NCI-H1417 treated with DMSO at 0.1 percent for 48 hours (cell line): Measurements from ENCODE around the gene A2ML1.
"Not testable (repeated sequence)": the region's sequence is repeated elsewhere in the genome, so short reads cannot be mapped to it uniquely, and the experiment has no call there.

ENCODE experiments used
- DNase-seq: peaks from one replicate; lab custom pipeline; 2025; lab: John Stamatoyannopoulos, UW

The A2ML1 gene

DNA sequence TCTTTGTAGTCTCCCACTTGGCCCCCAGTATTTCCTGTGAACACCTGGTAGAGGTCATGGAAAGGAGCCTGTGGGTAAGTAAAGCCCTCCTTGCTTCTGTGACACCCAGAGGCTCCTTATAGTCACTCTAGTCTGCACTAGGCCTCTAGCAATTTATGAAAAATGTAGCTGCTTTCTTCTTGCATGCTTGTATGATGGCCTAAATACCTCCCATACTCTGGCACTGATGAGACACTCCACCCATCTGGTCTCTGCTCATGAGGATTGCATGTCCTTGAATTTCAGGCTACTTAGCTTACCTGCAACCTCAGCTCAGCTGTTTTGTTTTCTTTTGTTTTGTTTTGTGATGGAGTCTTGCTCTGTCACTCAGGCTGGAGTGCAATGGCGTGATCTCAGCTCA is 4.6 kb upstream of the A2ML1 start:
- no peak for DNase-seq

DNA sequence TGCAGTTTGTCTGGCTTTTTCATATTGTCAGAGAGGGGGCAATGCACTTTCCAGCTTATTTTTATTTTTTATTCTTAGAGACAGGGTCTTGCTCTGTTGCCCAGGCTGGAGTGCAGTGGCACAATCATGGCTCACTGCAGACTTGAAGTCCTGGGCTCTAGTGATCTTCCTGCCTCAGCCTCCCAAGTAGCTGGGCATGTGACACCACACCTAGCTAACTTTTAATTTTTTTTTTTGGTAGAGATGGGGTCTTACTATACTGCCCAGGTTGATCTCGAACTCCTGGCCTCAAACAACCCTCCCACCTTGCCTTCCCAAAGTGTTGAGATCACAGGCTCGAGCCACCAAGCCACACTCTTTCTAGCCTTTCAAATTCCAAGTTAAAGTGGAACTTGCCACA is 3.9 kb upstream of the A2ML1 start:
- DNase-seq: no peak

DNA sequence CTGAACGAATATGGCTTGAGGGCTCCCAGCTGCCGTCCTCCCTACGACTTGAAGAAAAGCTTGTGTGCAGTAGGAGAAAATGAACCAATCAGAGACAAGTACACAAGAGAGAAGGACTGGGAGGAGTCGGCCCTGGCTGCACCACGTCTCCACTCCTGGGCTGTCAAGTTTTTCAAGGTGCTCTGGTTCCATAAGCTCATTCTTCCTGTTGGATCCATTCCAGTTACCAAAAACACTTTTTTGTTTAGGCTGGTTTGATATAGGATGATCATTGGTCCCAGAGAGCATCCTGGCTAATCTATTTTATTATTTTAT is 2.8 kb upstream of the A2ML1 start:
- DNase-seq: no peak

DNA sequence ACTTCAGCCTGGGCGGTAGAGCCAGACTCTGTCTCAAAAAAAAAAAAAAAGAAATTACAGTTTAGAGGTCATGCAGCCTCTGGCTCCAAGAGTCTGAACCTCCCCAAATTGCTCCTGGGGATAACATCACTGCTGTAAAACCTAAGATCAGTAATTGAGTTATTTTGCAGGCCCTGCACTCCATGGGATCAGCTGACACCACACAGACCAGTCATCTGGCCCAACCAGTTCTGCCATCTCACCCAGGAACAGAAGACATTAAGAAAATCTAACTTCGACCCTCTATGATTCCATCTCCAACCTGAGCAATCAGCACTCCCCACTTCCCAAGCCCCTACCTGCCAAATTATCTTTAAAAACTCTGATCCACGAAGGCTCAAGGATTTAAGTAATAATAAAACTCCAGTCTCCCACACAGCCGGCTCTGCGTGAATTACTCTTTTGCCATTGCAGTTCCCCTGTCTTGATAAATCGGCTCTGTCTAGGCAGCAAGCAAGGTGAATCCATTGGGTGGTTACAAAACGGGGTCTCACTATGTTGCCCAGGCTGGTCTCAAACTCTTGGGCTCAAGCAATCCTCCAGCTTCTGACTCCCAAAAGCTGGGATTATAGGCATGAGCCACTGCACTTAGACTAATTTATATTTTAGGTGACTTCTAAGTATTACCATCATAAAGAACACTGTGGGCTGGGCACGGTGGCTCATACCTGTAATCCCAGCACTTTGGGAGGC is 1.6 kb upstream of the A2ML1 start:
- not testable (repeated sequence) for DNase-seq

DNA sequence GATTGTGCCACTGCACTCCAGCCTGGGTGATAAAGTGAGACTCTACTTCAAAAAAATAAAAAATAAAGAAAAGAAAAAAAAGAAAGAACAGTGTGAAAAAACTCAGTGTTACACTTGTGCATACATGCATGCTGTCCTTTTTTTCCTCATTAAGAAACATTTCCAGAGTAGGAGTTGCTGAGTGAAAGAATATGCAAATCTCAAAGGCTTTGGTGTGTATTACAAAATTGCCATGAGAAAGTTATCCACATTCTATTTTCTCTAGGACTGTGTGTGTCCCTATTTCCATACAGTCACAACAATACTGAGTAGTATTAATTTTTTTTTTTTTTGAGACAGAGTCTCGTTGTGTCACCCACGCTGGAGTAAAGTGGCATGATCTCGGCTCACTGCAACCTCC is 830 bp upstream of the A2ML1 start:
- DNase-seq: no peak

DNA sequence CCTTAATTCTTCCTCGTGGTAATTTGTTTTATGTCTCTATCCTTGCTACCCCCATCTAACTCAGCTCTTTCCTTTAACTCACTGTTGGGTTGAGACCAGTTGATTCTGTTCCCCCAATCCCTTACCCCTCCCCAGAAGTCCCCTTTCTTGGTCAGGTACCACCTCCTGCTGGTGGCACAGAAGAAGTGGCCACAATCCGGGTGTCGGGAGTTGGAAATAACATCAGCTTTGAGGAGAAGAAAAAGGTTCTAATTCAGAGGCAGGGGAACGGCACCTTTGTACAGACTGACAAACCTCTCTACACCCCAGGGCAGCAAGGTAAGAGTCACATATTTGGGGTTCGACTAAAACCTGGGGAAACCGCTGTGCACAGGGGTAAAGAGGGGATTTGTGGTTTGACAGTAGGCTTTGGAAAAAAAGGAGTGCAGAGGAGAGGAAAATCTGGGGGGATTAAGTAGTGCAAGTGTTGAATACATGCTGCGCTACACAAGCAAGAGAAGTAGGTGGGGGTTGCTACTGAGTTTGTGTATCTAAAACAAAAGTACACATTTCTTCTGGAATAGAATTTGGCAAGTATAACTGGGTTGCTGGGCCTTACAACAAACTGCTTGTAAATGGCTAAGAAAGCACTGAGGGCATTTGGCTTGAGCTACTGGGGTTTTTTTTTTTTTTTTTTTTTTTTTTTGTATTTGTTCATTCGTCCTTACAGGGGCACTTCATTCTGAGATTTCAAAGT is 1.3 kb downstream of the A2ML1 start:
- no peak for DNase-seq

DNA sequence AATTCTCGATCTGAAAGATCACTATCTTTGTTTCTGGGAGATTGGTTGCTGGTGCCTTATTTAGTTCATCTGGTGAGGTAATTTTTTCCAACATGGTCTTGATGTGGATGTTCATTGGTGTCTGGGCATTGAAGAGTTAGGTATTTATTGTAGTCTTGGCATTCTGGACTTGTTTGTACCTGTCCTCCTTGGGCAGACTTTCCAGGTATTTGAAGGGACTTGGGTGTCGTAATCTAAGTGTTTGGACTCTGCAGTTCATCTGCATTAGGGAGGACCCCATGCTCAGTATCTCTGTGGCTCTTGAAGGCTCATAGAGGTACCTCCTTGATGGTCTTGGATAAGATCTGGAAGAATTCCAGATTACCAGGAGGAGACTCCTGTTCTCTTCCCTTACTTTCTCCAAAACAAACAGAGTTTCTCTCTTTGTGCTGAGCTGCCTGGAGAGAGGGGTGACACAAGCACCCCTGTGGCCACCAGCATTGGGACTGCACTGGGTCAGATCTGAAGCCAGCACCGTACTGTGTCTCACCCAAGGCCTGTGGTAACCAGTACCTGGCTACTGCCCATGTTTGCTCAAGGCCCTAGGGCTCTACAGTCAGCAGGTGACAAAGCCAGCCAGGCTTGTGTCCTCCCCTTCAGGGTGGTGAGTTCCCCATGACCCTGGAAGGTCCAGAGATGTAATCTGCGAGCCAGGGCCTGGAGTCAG is 5.3 kb downstream of the A2ML1 start:
- no peak for DNase-seq

DNA sequence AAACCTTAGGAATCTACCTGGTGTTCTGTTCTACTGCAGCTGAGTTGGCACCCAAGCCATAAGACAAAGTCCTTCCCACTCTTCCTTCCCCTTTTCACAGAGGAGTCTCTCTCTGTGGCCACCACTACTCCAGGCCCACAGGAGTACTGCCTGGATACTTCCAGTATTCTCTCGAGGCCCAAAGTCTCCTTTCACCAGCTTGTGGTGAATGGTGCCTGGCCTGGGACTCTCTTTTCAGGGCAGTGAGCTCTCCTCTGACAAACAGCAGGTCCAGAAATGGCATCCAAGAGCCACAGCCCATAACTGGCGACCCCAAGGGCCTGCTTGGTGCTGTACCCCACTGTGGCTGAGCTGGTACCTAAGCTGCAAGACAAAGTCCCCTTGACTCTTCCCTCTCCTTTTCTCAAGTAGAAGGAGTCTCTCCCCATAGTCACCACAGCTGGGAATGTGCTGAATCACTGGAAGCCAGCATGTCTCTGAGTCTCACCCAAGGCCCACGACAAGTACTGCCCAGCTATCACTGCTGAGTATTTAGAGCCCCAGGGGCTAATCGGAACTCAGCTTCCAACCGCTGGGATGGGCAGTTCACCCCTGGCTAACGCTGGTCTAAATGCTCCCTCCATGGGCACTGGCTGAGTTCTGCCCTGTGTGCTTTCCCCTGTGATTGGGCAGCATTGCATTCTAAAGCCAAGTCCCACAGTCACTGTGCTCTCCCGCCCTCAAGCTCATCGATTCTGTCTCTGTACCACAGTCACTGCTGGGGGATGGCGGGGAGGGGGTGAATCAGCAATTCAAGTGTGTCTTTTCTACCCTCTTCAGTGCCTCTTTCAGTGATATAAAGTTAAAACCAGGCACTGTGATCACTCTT is 6.1 kb downstream of the A2ML1 start:
- DNase-seq: no peak

DNA sequence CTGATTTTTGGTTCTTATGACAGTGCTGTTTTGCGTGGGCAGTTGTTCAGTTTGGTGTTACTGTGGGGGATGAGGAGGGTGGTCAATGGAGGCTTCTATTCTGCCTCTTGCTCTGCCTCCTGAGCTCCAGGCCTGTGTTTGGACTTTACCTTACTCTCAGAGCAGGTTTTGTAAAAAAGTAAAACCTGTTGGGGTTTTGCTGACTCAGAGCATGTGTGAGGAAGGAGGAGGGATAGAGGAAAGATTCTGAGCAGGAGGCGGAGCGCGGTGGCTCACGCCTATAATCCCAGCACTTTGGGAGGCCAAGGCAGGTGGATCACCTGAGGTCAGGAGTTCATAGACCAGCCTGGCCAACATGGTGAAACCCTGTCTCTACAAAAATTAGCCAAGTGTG is 6.7 kb downstream of the A2ML1 start:
- no peak for DNase-seq

DNA sequence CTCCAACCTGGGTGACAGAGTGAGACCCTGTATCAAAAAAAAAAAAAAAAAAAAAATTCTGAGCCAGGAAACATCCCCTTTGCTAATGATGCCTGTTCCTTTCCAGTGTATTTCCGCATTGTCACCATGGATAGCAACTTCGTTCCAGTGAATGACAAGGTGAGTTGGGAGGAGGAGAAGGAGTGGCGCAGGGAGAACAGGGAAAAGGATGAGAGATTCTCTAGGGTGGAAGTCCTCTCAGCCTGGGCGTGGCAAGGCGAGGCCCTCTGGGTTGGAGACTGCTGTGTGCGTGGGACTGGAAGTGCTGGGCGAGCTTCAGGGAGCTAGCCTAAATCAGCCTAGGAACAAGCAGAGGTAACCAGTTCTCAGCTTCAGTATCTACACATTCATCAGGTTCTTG is 7.2 kb downstream of the A2ML1 start:
- DNase-seq: no peak

DNA sequence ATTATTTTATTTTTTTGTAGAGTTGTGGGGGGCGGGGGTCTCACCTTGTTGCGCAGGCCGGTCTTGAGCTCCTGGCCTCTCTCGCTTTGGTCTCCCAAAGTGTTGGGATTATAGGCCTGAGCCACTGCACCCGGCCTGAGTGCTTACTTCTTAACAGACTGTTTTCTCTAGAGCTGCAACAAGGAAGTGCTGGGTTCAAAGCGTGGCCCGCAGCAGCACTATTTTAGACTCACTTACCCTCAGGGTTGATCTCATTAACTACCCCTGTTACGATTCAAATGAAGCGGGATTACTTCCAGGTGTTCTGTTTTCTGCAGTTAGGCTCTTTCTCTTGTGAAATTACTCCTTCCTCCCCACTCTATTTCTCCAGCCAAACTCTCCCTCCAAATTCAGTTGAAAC is 8.7 kb downstream of the A2ML1 start:
- no peak for DNase-seq

DNA sequence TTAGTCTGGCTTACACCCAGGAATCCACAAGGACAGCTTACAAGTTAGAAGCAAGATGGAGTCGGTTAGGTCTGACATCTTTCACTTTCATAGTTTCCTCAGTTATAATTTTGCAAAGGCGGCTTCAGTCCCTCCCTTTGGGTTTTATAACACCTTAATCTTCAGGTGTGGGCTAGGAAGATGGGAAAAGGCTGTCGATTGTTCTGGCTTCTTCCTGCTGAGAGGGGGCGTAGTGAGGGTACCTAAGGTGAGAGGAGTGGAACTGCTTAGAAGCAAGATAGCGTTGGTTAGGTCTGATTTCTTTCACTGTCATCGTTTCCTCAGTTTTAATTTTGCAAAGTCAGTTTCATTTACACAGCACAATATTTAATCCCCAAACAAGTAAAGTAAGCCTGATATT is 10.1 kb downstream of the A2ML1 start:
- no peak for DNase-seq

DNA sequence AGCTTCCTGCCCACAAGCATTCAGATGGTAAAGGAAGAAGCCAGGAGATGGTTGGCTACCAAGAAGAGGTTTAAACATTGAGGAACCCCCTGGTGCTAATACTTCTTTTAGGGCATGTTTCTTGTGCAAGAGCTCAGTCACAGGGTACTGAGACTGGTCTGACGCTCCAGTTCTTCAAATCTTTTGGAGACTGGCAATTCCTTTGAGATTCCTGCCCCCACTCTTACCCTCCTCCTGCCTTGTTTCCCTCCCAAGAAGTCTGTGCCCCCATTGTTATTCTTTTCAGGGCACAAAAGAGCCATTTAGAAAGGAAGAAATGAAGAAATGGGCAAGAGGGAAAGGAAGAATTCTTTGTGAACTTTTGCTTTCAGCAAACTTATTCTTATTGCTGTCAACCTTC is 11.8 kb downstream of the A2ML1 start:
- no peak for DNase-seq

DNA sequence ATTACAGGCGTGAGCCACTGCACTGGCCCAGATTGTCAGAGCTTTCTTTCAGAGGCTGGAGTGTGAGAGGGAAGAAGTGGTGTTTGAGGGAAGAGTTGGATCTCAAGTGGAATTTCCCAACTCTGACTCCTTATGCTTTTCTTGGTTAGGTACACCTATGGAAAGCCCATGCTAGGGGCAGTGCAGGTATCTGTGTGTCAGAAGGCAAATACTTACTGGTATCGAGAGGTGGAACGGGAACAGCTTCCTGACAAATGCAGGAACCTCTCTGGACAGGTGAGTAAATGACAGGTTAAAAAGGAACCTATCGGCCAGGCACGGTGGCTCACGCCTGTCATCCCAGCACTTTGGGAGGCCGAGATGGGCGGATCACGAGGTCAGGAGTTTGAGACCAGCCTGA is 14.9 kb downstream of the A2ML1 start:
- no peak for DNase-seq

DNA sequence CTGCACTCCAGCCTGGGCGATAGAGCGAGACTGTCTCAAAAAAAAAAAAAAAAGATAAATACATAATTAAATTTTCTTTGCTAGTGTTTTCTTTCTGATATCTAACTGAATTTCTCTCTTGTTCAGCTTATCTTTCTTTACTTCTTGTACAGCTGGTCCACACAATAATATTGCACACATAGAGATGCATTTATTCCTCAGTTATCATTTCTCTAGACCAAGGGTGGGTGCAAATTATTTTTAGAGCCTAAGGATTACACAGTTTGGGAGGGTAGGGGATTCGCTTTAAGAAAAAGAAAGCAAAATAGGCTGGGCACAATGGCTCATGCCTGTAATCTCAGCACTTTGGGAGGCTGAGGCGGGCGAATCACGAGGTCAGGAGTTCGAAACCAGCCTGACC is 17.9 kb downstream of the A2ML1 start:
- DNase-seq: no peak

DNA sequence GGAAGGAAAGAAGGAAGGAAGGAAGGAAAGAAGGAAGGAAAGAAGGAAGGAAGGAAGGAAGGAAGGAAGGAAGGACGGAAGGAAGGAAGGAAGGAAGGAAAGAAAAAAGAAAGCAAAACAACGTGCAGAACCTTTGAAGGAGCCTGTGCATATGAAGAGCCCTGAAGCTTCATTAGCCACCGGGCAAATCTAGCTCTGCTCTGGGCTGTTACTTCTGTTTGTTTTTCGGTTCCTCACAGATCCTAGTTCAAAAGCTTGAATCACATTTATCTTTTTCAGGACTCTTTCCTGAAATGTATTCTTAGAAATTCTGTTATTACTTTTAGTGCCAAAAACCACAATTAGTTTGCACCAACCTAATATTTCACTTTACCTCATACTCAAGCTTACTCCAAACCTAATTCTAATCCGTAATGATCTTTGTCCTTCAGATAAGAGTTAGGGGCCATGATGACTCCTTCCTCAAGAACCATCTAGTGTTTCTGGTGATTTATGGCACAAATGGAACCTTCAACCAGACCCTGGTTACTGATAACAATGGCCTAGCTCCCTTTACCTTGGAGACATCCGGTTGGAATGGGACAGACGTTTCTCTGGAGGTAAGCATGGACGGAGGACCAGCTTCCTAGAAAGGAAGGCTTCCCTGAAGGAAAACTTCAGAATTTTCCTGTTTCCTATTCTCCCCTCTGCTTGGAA is 18.7 kb downstream of the A2ML1 start:
- no peak for DNase-seq

DNA sequence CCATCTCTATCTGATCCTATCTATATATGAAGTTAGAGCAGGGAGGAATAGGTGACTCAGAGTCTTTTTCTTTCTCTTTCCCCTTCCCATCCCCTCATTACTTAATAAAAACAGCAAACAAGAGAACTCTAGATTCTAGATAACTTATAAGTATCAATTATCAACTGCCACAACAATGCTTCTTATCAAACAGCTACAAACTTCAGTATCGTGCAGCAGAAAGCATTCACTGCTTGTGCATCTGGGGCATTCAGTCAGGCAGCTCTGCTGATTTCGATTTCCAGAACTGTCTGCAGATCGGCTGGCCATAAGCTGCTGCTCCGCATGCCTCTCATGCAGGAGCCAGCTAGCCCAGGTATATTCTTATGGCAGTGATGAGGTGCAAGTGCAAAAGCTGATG is 19.4 kb downstream of the A2ML1 start:
- no peak for DNase-seq

DNA sequence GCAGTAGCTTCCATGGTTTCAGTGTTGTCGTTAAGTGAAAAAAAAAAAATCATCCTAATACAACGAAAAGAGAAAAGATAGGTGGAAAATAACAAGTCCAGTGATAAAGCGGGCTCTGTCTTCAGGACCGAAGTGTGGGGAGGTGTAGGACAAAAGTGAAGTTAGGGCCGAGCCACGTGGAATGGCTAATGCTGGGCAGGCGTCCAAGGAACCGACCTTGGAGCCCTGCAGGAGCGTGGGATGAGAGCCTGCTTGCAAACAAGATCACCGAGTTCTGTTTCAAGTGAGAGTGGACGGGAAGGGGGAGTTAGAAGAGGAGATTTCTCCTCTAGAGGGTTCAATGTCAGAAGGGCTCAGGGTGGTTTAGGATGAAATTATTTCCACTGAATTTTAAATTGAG is 22.2 kb downstream of the A2ML1 start:
- DNase-seq: no peak

DNA sequence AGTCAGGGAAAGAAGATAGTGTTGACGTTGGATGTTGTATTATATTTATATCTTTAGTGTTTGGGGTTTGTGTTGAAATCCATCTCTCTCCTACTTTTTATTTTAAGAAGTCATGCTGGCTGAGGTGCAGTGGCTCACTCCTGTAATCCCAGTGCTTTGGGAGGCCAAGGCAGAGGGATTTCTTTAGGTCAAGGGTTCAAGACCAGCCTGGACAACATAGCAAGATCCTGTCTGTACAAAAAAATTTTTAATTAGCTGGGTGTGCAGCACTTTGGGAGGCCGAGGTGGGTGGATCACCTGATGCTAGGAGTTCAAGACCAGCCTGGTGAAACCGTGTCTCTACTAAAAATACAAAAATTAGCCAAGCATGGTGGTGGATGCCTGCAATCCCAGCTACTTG is 23.9 kb downstream of the A2ML1 start:
- no peak for DNase-seq

DNA sequence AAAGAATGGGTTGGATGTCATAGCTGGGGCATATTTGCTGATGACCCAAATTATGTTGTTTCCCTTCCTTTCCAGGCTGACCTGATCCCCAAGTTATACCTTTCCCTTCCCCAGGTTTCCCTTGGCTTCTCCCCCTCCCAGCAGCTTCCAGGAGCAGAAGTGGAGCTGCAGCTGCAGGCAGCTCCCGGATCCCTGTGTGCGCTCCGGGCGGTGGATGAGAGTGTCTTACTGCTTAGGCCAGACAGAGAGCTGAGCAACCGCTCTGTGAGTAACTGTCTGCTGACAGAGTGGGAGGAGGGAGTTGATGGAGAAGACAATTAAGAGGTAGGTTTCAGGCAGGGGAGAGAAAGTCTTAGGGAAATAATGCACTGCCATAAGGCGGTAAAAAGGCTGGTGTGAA is 25.0 kb downstream of the A2ML1 start:
- no peak for DNase-seq

DNA sequence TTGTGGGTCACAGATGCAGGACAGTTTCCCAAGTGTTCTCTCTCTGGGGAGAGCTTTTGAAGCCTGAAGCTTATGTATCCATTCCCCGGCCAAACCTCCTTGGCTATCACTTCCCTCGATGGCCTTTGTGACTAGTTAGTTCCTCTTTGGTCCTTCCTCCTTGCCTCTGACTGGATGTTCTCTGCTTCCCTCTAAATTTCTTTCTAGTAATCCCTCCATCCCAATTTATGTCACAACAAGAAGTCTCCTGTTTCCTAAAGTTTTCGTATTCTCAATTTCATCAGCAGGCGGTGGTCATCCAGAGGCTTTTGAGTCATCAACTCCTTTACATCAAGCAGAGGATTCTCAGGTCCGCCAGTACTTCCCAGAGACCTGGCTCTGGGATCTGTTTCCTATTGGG is 27.5 kb downstream of the A2ML1 start:
- DNase-seq: no peak

DNA sequence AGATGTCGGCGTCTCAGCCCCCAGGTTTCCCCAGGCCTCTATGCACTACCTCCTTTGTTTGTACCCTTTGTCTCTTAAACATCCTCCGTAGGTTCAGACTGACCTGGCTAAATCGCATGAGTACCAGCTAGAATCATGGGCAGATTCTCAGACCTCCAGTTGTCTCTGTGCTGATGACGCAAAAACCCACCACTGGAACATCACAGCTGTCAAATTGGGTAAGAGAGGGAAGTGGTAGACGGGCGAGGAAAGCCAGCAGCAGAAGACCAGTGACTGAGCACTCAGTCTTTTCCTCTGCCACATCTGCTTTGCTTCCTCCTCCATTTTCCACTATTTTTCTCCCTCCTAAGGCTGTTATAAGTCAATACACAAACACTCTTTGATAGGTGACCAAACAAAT is 29.7 kb downstream of the A2ML1 start:
- no peak for DNase-seq
